Esophagus squamous epithelium (tissue), 5 donors: ENCODE data around the gene FAM174A. TPM values are rescaled to one million over a fixed set of nuclear protein-coding genes. Genes with fewer than 3 reads are reported as not detected.

Experiments used
- DNase-seq: peaks from one replicate; lab custom pipeline; 2025; lab: John Stamatoyannopoulos, UW
- H3K27ac ChIP-seq, 4 donors: fragments of 200-600 bp; sonication (generic); one replicate each; pipeline ENCODE4 v1.5.1; 2016 to 2019; ENCODE audit warnings: mild to moderate bottlenecking in 1 of 4
- H3K27me3 ChIP-seq, 4 donors: fragments of 200-600 bp; sonication (generic); 1 replicate in 3 of 4; 2 replicates in 1 of 4; pipeline versions ENCODE4 v1.5.1 to v1.6.0; 2017 to 2021; ENCODE audit warnings: antibody characterized with exemption in 1 of 4
- H3K36me3 ChIP-seq, 3 donors: fragments of 200-600 bp; sonication (generic); one replicate each; pipeline ENCODE4 v1.5.1; 2016 to 2019
- H3K4me1 ChIP-seq, 3 donors: fragments of 200-600 bp; sonication (generic); one replicate each; pipeline ENCODE4 v1.5.1; 2017 to 2019
- H3K4me3 ChIP-seq, 4 donors: fragments of 200-600 bp; sonication (generic); 1 replicate in 3 of 4; 2 replicates in 1 of 4; pipeline ENCODE4 v1.5.1; 2016 to 2019; ENCODE audit warnings: mild to moderate bottlenecking in 2 of 4, moderate library complexity in 1 of 4
- H3K9me3 ChIP-seq, 3 donors: fragments of 200-600 bp; sonication (generic); one replicate each; pipeline ENCODE4 v1.5.1; 2016 to 2019
- POLR2A ChIP-seq, 4 donors: fragments of 450-650 bp; IDR thresholded peaks; one replicate each; pipeline ENCODE4 v1.6.1; 2017; ENCODE audit warnings: antibody characterized with exemption in 4 of 4, mild to moderate bottlenecking in 4 of 4, moderate library complexity in 3 of 4
- WGBS, 2 donors: methylation state at CpG; one replicate each; pipeline ENCODE4 v1.1.5; 2018; 5-methylcytosine and 5-hydroxymethylcytosine counted together
- intact Hi-C: fragments of 100-400 bp; cut with DNase I; formaldehyde crosslinking; loops from one replicate; pipeline ENCODE4 v1.15.0; 2022
- total RNA-seq, 4 donors: library from RNA; depleted of rRNA; stranded (reverse); fragments of >200 nt; gene quantifications; one replicate each; pipeline ENCODE4 v1.1.0, GENCODE V29; 2016
- TF ChIP-seq, protein P1 (sequence below), 6 experiments: fragments of 450-650 bp in 4 of 6; fragments of 200-600 bp in 2 of 6; sonication (generic) in 2 of 6; IDR thresholded peaks; one replicate each; pipeline ENCODE4 v1.5.1; 2016 to 2019; ENCODE audit warnings: antibody characterized with exemption in 6 of 6, mild to moderate bottlenecking in 4 of 6, moderate library complexity in 4 of 6
- donor health status: DM: yes; HTN: yes; CAD: no.

Gene FAM174A
- 10 to 100 TPM; 24.0 to 49.7 (median 32.4) TPM for total RNA-seq

DNA sequence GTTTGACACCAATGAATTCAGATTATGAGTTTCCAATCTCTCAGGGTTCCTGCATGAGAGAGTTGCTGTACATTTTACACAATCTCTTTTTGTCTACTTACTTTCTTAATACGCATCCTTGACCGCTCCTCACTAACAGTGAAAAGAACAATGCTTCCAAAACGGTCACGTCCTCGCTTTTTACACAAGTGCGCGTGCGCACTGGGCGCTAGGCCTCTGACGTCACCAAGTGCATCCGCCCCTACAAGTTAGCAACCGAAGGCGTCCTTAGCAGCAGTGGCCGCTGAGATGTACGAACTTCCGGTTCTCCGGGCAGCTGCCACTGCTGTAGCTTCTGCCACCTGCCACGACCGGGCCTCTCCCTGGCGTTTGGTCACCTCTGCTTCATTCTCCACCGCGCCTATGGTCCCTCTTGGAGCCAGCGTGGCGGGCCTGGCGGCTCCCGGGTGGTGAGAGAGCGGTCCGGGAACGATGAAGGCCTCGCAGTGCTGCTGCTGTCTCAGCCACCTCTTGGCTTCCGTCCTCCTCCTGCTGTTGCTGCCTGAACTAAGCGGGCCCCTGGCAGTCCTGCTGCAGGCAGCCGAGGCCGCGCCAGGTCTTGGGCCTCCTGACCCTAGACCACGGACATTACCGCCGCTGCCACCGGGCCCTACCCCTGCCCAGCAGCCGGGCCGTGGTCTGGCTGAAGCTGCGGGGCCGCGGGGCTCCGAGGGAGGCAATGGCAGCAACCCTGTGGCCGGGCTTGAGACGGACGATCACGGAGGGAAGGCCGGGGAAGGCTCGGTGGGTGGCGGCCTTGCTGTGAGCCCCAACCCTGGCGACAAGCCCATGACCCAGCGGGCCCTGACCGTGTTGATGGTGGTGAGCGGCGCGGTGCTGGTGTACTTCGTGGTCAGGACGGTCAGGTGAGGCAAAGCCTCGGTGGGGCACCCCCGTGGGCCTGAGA, at the start of gene FAM174A:
Gene FAM174A (plus strand): TSS at position 315 of the 946 bp plus-strand sequence. CDS start 157 bp downstream, at position 472.
- H3K4me1 ChIP-seq, result peaks cover 15 to 54% (median 19%) of the 10 kb centered on the region in 3 donors
- 0 to 5% methylated on average over 13 to 34 of the region's 62 CpGs for WGBS, 2 donors
- no peaks in the 10 kb centered on the region for H3K27me3 ChIP-seq
- TF ChIP-seq, protein P1, sequence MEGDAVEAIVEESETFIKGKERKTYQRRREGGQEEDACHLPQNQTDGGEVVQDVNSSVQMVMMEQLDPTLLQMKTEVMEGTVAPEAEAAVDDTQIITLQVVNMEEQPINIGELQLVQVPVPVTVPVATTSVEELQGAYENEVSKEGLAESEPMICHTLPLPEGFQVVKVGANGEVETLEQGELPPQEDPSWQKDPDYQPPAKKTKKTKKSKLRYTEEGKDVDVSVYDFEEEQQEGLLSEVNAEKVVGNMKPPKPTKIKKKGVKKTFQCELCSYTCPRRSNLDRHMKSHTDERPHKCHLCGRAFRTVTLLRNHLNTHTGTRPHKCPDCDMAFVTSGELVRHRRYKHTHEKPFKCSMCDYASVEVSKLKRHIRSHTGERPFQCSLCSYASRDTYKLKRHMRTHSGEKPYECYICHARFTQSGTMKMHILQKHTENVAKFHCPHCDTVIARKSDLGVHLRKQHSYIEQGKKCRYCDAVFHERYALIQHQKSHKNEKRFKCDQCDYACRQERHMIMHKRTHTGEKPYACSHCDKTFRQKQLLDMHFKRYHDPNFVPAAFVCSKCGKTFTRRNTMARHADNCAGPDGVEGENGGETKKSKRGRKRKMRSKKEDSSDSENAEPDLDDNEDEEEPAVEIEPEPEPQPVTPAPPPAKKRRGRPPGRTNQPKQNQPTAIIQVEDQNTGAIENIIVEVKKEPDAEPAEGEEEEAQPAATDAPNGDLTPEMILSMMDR (IDR thresholded peaks at IDR 0.05), result peak in 2 of 6 experiments; percentile 5 to 7
- peak in 2 of 4 donors; percentile 51 to 73 for TF ChIP-seq POLR2A (IDR thresholded peaks at IDR 0.05)
- H3K9me3 ChIP-seq, result peaks cover 0 to 15% (median 7%) of the 10 kb centered on the region in 3 donors
- intact Hi-C loops, result no loop called here
- peak; percentile 70 for DNase-seq
- peak within 1 kb of the TSS; percentile 89 to 94 (median 94) for H3K27ac ChIP-seq
- H3K4me3 ChIP-seq, result peak within 1 kb of the TSS; percentile 65 to 90 (median 83)
- H3K36me3 ChIP-seq, result no peaks in the 10 kb centered on the region

DNA sequence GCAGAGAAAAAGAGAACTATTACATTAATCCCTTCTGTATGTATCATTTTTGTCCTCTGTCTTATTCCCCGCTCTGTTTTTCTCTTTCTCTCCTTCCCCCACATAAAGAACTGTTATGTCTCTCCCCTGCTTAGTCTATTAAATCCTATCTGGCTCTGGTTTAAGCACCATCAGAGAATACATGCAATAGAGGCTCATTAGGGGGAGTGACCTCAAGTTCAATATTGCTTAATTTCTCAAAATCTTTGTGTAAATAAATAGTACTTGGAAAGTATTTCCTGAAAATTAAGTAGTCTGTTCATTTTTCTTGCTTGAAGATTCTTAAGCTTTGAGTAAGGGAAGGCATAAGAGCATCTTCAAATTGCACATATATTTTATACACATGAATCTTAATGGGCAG, 41.2 kb upstream of the FAM174A start:
- DNase-seq, result no peak
- Histone ChIP-seq H3K27me3 (no peaks in the 10 kb centered on the region), H3K9me3 (no peaks in the 10 kb centered on the region), H3K4me3 (no peak overlapping the region), H3K27ac (no peak overlapping the region), H3K36me3 (no peaks in the 10 kb centered on the region), H3K4me1 (no peaks in the 10 kb centered on the region)
- intact Hi-C loops, result no loop called here
- WGBS, 2 donors, result 90 to 100% methylated on average over 1 of the region's 1 CpG
- TF ChIP-seq, protein P1 (IDR thresholded peaks at IDR 0.05), result no peak
- TF ChIP-seq POLR2A (IDR thresholded peaks at IDR 0.05), result no peak

DNA sequence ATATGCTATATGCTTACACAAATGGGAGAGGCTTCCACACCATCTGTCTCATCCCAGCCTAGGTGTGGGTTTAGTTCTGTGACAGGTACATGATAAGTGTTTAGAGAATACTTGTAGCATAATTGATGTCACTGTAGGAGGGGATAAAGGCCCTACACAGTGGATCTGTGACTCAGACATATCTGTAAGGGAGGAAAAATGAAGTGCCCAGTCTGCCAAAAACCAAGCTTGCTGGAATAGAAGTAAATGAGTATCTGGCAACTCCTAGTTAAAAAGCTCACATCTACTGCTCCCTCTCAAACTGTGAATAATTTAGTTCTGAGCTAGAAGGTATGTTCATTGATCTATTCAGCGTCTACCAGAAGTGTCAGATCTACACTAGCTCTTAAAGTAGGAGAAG, 38.9 kb upstream of the FAM174A start:
- 75 to 89% methylated on average over 1 of the region's 1 CpG for WGBS, 2 donors
- Histone ChIP-seq H3K27me3 (no peaks in the 10 kb centered on the region), H3K9me3 (no peaks in the 10 kb centered on the region), H3K4me3 (no peak overlapping the region), H3K27ac (no peak overlapping the region), H3K36me3 (no peaks in the 10 kb centered on the region), H3K4me1 (no peaks in the 10 kb centered on the region)
- DNase-seq, result no peak
- intact Hi-C loops, result no loop called here
- no peak for TF ChIP-seq POLR2A (IDR thresholded peaks at IDR 0.05)
- TF ChIP-seq, protein P1 (IDR thresholded peaks at IDR 0.05), result no peak

DNA sequence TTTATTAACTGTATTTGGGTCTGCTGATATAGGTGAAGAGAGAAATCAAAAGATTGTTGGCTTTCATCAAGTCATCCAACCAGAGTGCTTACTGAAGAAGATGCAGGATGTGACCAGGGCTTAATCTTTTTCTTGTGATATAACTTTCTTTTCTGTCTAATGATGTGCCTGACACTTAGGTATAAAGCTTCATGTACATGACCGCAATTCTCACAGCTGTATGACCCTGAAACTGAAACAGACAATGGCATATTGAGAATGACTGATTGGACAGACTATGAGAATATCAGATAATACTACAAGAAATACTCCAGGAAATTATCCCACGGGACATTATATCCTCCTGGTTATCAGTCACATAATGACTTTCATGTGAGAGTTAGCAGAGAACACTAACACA, 32.5 kb upstream of the FAM174A start:
- peaks cover 0 to 24% (median 0%) of the 10 kb centered on the region in 3 donors for H3K4me1 ChIP-seq
- DNase-seq, result no peak
- H3K4me3 ChIP-seq, result no peak overlapping the region
- H3K36me3 ChIP-seq, result no peaks in the 10 kb centered on the region
- 90 to 94% methylated on average over 2 of the region's 2 CpGs for WGBS, 2 donors
- no peak overlapping the region for H3K27ac ChIP-seq
- H3K9me3 ChIP-seq, result no peaks in the 10 kb centered on the region
- no peaks in the 10 kb centered on the region for H3K27me3 ChIP-seq
- TF ChIP-seq, protein P1 (IDR thresholded peaks at IDR 0.05), result no peak
- TF ChIP-seq POLR2A (IDR thresholded peaks at IDR 0.05), result no peak
- intact Hi-C loops, result no loop called here
